Thyroid gland (tissue), 4 donors: Measurements from ENCODE around the gene KCNH1.

Experiments
- POLR2A ChIP-seq, 2 donors: fragments of 450-650 bp; IDR thresholded peaks; one replicate each; pipeline ENCODE4 v1.6.1; 2017; ENCODE audit warnings: antibody characterized with exemption in 2 of 2, mild to moderate bottlenecking in 2 of 2, moderate library complexity in 1 of 2
- TF ChIP-seq, protein P1 (sequence below), 6 experiments: fragments of 200-600 bp in 3 of 6; fragments of 450-650 bp in 3 of 6; sonication (generic) in 3 of 6; IDR thresholded peaks; one replicate each; pipeline ENCODE4 v1.5.1; 2016 to 2019; ENCODE audit warnings: antibody characterized with exemption in 6 of 6, mild to moderate bottlenecking in 2 of 6, inconsistent platforms in 1 of 6, moderate library complexity in 1 of 6

DNA sequence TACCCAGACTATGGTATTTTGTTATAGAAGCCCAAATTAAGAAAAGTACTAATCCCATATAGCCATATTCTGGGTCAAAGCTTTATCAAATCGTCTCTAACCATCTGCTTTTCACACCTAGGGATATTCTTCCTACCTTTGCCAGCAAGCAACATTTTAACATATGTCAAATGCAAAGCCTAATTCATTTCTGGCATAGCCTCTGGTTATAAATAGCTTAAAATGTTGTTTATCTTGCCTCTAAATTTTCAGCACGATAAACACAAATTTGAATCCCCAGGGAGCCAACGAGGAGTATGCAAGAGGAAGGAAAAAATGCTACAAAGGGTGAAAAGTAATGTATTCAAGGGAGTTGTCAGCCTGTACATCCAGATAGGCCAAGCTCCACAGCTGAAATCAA is 357.2 kb downstream of the KCNH1 start:
- TF ChIP-seq POLR2A (IDR thresholded peaks at IDR 0.05): no peak
- TF ChIP-seq, protein P1, sequence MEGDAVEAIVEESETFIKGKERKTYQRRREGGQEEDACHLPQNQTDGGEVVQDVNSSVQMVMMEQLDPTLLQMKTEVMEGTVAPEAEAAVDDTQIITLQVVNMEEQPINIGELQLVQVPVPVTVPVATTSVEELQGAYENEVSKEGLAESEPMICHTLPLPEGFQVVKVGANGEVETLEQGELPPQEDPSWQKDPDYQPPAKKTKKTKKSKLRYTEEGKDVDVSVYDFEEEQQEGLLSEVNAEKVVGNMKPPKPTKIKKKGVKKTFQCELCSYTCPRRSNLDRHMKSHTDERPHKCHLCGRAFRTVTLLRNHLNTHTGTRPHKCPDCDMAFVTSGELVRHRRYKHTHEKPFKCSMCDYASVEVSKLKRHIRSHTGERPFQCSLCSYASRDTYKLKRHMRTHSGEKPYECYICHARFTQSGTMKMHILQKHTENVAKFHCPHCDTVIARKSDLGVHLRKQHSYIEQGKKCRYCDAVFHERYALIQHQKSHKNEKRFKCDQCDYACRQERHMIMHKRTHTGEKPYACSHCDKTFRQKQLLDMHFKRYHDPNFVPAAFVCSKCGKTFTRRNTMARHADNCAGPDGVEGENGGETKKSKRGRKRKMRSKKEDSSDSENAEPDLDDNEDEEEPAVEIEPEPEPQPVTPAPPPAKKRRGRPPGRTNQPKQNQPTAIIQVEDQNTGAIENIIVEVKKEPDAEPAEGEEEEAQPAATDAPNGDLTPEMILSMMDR (IDR thresholded peaks at IDR 0.05): no peak
